Measurements from ENCODE around the gene SRL.
"Not testable (repeated sequence)": the region's sequence is repeated elsewhere in the genome, so short reads cannot be mapped to it uniquely, and the experiment has no call there.

The SRL gene

DNA sequence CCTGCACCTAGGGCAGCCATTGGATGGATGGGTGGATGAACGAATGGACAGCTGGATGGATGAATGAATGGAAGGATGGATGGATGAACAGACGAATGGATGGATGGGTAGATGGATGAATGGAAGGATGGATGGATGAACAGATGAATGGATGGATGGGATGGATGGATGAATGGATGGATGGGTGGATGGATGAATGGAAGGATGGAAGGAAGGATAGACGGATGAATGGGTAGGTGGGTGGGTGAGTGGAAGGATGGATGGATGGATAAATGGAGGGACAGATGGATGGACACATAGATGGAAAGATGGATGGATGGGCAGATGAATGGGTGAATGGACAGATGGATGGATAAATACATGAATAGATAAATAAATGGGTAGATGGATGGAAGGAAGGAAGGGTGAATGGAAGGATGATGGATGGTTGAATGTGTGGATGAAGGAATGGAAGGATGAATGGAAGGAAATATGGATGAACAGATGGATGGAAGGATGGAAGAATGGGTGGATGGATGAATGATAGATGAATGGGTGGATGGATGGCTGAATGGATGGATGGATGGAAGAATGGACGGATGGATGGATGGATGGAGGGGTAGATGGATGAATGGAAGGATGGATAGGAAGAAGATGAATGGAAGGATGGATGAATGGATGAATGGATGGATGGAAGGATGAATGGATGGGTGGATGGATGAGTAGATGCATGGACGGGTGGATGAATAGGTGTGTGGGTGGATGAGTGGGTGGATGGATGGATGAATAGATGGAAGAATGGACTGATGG is 15.4 kb downstream of the SRL start:
- no peak for DNase-seq (ENCODE audit: low spot score)

DNA sequence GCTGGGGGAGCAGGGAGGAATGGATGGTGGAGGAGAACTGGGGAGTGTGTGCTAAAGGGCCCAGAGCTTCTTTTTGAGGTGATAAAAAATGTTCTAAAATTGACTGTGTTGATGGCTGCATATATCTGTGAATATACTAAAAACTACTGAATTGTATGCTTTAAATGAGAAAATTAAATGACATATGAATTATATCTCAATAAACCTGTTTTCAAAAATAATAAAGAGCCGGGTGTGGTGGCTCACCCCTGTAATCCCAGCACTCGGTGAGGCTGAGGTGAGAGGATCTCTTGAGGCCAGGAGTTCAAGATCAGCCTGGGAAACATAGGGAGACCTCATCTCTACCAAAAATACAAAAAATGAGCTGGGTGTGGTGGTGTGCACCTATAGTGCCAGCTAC is 16.8 kb downstream of the SRL start:
- no peak for DNase-seq (ENCODE audit: low spot score)

DNA sequence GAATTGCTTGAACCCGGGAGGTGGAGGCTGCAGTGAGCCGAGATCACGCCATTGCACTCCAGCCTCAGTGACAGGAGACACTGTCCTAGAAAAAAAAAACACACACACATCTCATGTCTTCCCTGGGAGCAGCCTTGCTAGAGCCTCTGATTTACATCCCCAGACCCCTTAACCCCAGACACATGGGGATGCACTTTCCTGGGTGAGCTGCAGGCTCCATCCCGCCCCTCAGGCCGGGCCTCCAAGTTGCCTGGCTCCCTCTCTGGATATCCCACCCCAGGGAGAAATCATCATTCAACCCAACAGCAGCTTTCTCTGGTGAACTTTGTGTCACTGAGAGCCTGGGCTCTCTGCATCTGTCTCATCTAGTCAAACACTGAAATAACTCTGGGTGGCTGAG is 21.5 kb downstream of the SRL start:
- no peak for DNase-seq (ENCODE audit: low spot score)

DNA sequence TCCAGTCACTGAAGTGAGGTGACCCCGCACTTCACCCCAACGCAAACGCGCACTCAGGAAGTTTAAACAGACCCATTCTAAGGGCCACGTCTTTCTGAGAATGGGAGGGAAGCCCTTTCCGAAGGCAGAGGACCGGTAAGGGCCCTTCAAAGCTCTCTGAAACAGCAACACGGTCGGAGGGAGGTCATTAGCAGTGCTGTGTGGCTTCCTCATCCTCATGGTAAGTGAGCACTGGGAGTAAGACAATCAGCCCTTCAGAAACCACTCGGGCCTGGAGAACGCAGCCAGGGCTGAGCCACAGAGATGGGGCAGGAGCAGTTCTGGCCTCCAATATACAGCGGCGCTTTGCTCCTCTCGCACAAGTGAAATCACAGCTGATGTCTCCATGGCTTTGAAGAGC is 23.7 kb downstream of the SRL start:
- no peak for DNase-seq (ENCODE audit: low spot score)

DNA sequence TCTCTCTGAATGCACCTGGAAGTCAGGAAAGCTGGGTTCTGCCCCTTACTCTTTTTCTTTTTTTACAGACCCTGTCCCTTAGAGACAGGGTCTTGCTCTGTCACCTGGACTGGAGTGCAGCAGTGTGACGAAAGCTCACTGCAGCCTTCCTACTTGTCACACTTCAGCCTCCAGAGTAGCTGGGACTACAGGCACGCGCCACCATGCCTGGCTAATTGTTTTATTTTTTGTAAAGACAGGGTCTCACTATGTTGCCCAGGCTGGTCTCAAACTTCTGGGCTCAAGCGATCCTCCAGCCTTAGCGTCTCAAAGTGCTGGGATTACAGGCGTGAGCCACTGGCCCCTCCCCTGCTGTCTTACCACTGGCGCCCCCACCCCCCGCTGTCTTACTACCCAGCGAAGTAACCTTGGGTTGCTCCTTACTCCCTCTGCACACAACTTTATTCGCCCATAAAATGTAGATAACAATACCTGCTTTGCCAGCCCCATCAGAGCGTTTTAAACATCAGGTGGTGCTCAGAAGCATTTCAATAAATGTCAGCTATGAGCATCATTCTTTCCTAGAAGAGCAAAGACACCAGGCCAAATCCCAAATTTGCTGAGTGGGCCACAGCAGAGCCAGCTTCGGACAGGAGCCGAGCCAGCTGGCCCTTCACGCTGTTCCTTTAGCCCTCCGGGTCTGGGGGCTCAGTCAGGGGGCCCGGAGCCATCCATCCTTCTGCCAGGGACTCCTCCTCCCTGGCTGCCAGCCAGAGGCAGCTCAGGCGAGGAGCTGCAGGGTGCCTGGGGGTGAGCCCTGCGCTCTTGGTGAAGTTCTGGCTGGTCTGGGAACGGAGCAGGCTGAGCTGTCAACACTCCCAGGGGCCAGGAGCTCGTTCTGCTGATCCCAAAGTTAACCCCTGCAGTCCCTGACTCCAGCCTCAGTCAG is 24.4 kb downstream of the SRL start:
- DNase-seq (ENCODE audit: low spot score), result no peak

DNA sequence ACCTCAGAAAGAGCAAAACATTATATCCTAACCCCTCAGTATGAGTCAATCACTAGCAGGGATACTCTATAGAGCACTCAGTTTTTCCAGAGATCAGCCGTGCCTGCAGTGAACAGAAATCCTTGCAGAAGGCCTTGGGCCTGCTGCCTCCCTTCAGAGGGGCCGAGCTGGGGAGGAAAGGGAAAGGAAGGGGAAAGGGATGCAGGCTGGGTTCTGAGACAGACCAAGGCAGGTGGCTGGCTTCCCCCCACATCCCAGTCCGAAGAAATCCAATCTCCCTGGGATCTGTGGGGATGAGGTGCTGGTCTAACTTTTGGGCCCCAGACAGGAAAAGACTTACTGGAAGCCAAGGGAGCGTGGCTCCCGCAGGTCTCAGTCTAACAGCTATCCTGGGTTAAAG is 25.3 kb downstream of the SRL start:
- no peak for DNase-seq (ENCODE audit: low spot score)

DNA sequence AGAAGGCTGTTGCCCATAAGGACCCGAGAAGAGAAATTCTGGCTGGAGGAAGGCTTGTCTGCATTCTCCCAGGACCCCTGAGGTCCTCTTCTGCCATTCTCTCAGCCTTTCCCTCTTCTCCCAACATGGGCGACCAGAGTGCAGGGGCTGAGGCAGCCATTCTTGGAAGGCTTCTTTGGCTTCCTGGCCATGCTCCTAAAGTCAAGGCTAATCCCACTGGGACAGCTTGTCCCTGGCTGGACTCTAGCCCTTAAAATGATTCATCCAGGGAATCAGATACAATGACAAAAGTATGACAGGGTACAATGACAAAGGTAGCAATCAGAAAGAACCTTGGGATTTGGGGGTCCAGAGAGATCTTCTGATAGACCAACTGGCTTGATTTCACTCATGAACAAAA is 26.8 kb downstream of the SRL start:
- DNase-seq (ENCODE audit: low spot score), result no peak

DNA sequence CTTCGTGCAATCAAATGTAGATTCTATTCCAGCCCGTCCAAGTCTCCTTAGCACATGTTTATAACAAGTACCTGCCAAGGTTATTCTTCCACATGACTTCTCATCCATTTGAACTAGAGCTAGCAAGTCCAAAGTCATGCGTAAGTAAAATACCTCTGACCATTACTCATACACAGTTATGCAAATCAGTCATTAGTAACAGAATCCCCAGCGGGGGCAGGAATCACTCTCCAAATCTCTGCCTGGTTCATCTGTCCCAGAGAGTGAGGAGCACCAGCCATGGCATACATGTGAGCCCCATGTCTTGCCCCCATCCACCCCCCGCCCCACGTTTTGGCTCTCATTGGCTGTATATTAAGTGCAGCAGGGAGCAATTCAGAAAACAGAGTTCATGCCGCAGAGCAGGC is 27.7 kb downstream of the SRL start:
- DNase-seq (ENCODE audit: low spot score), result peak; percentile 89

DNA sequence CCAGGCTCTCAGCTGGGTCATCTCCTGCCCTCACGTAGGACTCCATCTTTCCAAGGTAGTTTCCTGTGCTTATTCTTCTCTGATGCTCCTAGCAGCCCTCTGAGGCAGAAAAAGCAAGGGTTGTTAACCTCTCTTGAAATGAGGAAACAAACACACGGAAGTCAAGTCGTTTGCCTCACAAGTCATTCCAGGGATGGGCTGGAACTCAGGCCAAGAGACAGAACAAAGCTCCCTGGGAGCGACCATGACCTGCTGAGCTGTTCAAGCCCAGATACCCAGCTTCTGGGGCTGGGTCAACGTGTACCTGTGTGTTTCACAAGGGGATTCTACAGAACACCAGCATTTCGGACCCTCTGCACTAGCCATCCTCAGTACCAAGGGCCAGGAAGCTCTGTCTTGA is 28.1 kb downstream of the SRL start:
- DNase-seq (ENCODE audit: low spot score), result no peak

DNA sequence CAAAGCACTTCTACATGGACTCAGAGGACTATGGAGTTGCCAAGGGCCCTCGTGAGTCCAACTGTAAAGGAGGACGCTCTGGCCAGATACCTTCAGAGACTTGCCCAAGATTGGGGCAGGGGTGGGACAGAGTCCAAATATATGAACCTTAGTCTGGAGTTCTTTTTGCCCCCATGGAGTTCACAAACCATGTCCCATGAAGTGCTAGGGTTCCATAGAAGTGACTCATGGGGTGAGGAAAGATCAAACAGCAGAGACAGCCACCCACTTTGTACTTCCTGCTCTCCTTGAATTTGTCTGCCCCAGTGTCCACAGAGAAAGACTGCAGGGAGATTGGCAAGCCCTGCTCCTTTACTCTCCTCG is 29.0 kb downstream of the SRL start:
- peak; percentile 63 for DNase-seq (ENCODE audit: low spot score)

DNA sequence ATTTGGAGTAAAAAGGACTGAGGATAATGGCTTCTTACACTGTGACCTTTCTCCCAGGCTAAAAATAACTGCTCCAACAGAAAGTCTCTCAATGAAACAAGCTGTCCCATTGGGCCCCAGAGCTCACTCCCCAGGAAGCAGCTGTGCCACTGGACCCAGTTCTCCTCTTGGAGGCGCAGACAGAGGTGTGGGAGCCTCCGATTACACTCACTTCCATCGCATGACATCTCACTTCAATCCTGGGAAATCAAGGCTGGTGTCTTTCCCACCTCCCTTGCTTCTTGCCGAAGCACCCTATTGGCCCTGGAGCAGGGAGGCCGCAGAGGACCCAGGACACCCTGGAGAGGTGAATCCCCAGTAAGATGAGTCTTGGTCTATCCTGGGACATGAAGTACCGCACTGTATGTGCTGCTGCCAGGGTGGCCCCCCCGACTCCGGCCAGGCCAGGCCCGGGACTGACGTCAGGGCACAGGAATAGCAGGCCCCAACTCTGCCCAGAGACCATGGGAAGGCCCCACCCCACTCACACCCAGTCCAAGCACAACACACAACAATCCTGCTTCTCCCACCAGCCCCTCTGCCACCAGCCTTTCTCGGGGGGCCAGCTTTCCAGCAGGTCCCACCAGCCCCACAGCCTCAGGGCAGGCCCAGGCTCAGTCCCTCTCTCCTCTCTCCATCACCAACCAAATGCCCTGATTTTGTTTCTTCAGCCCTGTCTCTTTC is 29.5 kb downstream of the SRL start:
- DNase-seq (ENCODE audit: low spot score), result no peak

DNA sequence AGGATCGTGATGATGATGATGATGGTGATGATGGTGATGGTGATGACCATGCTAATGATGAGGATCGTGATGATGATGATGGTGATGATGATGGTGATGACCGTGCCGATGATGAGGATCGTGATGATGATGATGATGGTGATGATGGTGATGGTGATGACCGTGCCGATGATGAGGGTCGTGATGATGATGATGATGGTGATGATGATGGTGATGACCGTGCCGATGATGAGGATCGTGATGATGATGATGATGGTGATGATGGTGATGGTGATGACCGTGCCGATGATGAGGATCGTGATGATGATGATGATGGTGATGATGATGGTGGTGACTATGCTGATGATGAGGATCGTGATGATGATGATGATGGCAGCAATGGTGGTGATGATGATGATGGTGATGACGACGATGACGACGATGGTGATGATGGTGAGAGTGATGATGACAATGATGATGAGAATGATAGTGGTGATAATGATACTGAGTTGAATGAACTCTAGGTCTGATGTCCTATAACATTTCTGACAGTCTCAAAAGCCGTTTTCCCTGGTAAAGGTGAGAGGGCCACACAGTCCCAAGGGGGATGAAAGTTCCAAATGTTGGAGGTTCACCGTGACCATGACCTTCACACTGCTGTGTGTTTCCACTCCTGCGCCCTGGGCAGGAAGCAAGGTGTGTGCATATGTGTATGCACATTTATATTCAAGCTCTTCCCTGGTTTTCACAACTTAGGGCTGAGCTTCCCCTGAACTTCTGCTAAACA is 30.3 kb downstream of the SRL start:
- not testable (repeated sequence) for DNase-seq (ENCODE audit: low spot score)

DNA sequence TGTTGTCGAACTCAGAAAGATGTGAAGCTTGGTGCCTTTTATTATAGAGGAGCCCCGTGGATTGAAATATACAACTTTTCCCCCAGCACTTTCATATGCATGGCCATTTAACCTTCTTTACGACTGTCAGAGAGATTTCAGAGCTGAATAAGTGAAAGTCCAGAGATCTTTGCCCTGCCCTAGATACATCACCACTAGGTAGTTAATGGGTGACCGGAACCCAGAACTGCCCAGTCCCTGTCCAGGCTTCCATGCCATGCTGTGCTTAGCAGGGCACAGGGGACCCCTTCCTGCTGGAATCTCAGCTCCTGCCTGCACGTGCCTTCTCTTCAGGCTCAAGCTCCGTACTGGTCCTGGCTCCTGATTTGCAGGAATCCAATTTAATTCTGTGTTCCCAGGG is 32.2 kb downstream of the SRL start:
- DNase-seq (ENCODE audit: low spot score), result no peak

DNA sequence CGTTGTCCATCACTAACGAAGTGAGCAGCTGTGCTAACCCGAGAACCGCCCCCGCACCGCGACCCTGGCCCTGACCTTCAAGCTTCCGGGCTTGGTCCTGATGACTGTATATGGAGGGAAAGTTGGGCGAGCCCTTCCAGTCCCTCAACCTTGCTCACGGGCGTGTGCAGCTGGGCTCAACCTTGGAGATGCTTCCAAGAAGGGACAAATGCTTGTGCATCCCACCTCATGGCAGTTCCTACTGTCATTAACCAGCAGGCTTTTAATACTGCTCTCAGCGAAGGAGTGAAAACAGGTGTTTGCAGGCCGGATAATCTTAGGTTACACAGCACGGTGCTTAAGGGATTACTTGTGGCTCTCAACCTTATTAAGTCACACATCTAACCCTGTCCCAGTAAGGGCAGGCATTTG is 33.5 kb downstream of the SRL start:
- DNase-seq (ENCODE audit: low spot score), result no peak

DNA sequence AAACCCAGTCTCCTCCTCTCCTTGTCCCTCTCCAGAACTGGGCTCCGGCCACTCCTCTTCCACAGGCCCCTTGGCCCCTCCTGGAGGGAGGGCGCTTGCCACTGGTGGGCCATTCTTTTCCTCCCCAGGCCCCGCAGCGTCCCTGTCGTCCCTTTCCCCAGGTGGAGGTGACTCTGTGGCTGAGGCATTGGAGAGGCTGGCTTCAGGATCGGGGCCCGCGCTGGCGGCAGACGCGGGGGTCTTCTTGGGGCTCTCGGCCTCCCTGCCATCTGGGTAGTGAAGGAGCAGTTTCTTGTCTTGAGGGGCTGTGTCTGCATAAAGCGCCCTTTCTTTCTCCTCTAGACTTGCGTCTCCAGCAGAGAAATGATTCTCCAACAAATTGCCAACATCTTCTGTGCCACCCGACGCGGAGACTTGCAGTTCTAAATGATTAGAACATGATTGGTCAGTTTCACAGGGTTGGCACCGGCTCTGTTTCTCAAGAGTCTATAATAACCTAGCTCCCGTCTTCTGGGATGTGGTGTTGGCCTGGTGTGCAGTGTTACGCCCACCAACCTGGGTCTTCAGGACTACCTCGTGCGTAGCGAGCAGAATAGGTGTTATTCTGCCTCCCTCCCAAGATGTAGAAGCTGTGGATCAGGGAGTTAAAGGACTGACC is 34.1 kb downstream of the SRL start:
- DNase-seq (ENCODE audit: low spot score), result no peak

DNA sequence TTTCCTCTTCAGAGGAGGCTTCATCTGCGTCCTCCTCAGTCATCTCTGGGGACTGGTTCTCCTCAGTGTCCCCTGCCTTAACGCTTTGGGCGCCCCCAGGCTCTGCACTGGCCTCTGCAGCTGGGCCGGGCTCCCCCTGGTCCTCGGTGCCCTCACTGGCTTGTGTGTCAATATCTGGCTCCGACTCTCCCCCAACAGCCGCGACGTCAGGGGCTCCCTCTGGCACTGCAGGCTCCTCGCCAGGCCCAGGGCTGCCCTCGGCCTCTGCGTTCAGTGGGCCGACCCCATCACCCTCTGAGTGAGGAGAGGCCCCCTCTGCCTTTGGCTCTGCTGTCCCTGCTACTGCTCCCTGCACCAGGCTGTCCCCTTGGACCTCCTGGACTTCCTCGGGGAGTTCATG is 34.7 kb downstream of the SRL start:
- DNase-seq (ENCODE audit: low spot score), result no peak

DNA sequence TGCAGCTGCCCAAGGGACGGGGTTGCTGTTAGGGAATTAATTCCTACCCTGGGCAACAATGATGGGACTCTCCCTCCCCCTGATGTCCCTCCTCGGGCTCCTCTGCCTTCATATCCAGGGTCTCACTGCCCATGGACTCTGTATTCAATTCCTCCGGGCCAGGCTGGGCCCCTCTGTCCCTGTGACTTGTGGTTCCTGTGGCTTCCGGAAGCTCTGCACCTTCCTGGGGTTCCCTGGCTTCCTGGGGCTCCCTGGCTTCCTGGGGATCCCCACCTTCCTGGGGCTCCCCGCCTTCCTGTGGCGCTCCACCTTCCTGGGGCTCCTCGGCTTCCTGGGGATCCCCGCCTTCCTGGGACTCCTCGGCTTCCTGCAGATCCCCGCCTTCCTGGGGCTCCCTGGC is 35.2 kb downstream of the SRL start:
- DNase-seq (ENCODE audit: low spot score), result no peak

DNA sequence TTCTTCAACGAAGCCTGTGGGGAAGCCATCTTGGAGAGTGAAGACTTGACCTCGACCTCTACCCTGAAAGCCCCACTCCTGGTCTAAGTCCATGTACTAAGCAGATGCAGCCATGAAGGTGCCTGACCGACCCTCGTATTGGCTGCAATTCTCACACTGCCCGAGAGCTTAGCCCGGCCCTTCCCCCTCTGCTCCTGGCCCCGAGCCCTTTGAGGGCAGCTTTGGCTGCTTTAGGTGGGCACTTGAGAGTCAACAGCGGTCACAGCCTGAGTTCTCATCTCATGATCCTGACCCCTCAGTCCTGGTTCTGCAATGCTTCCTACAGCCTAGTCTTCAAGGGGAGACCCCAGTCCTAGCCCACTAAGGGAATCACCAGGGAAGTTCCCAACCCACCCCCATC is 35.9 kb downstream of the SRL start:
- DNase-seq (ENCODE audit: low spot score), result no peak

DNA sequence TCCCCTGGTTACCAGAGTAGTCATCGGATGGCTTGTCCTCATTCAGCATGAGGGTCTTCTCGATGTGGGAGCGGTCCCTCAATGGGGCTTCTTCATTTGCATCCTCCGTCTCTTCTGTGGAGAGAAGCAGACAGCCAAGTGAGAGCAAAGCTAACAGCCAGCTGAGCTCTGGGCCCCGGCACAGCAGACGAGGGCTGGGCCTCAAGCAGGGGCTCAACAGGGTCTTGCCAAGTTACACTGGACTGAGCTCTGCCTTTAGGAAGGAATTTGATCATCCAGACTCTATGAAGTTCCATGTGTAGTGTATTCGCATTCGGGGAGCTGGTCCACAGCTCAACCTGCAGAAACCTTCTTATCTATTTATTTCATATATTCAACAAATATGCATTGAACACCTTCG is 37.4 kb downstream of the SRL start:
- DNase-seq (ENCODE audit: low spot score), result no peak

DNA sequence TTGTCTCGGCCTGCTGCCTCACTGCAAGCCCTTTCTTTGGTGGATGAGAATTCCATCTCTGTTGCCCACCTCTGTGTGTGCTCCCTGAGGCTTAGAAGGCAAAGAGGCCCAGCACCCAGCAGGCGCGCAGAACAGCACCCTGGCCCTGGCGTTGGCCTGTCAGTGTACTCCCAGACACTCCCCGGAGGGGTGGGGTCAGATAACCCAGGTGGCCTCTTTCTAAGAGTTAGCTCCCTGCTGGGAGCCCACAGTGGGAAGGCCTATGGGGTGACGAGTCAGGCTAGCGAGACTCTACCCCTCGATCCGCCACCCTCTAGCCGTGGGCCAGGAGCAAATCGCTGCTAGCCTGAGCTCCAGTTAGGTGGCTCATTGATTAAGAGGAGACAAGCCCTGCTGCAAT is 38.1 kb downstream of the SRL start:
- no peak for DNase-seq (ENCODE audit: low spot score)

DNA sequence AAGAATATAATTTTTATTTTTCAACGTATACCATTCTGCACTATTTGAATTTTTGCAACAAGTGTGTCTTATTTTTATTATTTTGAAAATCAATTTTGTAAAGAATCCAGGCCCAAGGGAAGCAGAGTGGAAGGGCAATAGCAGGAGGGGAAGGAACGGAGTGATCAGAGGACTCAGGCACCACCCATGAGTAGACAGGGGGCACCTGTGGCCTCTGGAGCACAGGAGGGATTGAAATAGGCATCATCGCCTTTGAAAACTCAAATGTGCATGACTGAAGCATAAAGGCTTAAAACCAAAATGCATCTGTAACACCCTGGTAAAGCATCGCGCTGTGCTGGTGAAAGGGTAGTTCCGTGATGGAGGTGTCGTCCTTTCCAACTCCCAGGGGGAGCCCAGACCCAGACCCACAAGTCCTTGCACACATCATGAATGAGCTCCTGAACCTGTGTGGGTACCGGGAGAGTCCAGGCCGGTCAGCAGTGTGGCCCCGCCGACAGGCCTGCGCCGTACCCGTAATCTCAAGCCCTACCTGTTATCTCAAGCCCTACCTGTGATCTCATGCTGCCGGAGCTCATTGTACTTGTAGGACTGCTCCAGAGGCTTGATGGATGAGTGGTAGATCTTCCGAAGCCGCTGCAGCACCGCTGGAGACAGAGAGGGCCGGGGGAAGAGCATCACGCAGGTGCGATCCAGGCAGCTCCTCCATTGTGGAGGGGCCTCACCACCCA is 39.1 kb downstream of the SRL start:
- no peak for DNase-seq (ENCODE audit: low spot score)

All from AG08395 (cell line).